SIG-M5 treated with dmso at 0.1 percent for 504 hours (cell line): ENCODE measurements around the gene ZG16.
"Not testable (repeated sequence)": the region's sequence is repeated elsewhere in the genome, so short reads cannot be mapped to it uniquely, and the experiment has no call there.

ENCODE experiments used
- DNase-seq: peaks from one replicate; lab custom pipeline; 2025; ENCODE audit not compliant: unreplicated experiment; lab: John Stamatoyannopoulos, UW

Gene ZG16

DNA sequence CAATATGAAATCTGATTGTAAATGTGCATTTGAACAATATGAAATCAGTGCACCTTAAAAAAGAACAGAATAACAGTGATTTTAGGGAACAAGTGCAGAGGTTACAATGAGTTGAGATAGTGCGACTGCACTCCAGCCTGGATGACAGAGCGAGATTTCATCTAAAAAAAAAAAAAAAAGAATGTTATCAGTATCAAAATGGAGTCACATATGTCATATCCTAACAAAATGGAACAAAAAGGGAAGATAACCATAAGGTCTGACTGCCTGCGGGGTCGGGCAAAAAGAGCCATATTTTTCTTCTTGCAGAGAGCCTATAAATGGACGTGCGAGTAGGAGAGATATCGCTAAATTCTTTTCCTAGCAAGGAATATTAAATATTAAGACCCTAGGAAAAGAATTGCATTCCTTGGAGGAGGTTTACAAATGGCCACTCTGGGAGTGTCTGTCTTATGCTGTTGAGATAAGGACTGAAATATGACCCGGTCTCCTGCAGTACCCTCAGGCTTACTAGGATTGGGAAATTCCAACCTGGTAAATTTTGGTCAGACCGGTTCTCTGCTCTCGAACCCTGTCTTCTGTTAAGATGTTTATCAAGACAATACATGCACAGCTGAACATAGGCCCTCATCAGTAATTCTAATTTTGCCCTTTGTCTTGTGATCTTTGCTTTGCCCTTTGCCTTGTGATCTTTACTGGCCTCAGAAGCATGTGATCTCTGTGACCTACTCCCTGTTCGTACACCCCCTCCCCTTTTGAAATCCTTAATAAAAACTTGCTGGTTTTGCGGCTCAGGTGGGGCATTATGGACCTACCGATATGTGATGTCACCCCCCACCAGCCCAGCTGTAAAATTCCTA, 5.3 kb downstream of the ZG16 start:
- not testable (repeated sequence) for DNase-seq

DNA sequence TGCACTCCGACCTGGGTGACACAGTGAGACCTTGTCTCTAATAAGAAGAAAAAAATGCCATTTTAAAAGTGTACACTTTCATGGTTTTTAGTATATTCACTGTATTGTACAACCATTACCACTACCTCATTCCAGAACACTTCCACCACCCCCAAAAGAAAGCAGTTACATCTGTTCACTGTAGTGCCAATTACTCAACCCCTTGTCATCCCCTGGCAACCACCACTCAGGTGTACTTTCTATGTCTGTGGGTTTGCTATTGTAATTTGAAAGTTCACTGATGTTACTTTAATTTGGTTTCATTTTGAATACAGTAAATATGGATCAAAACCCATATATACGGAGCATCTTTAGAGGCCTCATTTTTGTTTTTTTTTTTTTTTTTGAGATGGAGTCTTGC, 6.1 kb downstream of the ZG16 start:
- no peak for DNase-seq

DNA sequence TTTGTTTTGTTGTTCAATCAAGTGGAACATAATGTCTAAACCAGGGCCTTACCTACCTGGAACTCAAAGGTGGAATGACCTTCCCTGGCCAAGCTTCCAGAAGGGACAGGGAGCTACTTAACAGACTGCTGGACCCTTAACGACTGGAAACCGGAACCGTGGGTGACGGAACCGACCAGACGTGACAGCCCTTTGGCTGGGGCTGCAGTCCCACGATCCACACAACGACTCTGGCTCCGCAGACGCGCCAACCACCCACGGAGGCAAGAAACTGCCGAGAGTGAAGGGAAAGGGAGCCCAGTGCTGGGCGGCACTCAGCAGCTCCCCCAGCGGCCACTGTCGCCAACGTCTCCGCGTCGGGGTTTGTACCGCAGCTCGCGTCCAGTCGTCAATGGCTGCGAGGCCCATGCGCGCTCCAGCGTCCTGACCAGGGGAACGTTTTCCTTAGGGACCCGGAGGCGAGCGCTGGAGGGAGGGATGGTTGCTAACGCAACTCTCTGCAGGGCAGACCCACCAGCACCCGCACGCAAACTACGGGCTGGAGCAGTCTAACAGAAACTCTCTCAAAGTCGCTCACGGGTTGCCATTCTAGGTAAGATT, 6.9 kb downstream of the ZG16 start:
- DNase-seq = no peak

DNA sequence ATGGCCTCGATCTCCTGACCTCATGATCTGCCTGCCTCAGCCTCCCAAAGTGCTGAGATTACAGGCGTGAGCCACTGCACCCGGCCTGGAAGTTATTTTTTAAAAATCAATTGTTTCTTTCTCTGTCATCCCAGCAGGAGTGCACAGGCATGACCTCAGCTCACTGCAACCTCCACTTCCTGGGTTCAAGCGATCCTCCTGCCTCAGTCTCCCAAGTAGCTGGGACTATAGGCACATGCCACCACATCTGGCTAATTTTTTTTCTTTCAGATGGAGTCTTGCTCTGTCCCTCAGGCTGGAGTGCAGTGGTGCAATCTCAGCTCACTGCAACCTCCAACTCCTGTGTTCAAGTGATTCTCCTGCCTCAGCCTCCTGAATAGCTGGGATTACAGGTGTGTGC, 9.1 kb downstream of the ZG16 start:
- DNase-seq = not testable (repeated sequence)

DNA sequence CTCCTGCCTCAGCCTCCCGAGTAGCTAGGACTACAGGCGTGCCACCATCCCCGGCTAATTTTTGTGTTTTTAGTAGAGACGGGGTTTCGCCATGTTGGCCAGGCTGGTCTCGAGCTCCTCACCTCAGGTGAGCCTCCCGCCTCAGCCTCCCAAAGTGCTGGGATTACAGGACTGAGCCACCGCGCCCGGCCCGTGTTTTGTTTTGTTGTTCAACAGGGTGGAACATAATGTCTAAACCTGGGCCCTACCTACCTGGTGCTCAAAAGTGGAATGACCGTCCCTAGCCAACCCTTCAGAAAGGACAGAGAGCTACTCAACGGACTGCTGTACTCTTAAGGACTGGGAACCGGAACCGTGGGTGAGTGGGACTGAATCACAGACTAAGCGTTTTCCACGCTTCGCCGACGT, 11.7 kb downstream of the ZG16 start:
- no peak for DNase-seq

DNA sequence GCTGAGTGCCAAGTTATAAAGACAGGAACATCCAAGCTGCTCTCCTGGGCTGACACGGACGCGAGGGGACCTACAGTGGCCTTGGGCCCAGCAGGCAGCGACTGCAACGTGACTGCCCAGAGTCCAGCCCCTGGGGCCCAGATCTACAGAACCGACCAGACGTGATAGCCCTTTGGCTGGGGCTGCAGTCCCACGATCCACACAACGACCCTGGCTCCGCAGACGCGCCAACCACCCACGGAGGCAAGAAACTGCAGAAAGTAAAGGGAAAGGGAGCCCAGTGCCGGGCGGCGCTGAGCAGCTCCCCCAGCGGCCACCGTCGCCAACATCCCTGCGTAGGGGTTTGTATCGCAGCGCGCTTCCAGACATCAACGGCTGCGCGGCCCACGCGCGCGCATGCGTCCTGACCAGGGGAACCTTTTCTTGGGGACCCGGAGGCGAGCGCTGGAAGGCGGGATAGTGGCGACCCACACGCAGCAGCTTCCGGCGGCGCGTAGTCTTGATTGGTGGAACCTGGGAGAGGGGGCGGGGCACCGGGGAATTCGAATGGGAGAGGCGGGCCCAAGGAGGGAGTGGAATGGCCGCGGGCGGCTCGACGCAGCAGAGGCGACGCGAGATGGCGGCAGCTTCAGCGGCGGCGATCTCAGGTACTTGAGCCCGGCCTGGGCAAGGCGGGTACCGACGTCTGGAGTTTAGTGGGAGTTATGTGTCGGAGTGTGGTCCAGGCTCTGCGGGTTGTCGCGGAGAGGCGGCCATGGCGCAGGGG, 12.3 kb downstream of the ZG16 start, which contains the start of gene KIF22:
KIF22 (plus strand) TSS at position 569 of the 766 bp plus-strand sequence; CDS start at position 578, 9 bp downstream.
- DNase-seq = peak; percentile 97

DNA sequence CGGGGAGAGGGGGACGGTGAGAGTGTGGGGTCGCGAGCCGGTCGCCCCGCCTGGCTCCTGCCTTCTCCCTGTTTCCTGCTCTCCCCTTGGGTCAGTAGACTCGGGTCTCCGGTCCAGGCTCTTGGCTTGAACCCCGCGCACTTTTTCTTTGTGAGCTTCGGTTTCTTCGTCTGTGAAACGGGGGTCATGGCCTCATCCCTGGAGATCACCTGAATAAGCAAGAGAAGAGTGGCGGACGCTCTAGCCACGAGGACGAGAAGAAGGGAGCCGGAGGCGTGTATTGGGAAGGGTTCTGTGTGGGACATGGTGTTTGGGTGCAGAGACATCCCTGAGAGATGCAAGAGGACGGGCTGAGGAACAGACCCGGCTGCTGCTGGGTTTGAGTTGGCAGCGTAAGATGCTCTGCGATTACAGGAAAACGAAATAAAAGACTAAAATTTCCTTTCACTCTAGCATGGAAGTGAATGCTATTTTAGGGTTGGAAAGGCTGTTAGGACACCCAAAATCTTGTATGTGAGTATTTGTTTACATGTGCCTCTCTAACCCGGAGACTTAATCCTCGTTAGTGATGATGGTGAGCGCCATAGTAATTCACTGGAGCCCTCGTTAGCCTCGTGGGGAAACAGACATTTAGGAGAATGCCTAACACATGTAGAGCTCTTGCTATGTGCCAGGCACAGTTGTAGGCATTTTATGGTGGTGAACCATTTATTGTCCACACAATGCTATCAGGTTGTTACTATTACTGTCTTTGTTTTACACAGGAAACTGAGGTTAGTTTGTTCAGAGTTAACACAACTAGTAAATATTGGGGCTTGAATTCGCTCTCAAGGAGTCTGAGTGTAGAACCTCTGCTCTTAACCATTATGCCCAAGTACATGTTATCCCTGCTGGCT, 13.1 kb downstream of the ZG16 start:
- no peak for DNase-seq

DNA sequence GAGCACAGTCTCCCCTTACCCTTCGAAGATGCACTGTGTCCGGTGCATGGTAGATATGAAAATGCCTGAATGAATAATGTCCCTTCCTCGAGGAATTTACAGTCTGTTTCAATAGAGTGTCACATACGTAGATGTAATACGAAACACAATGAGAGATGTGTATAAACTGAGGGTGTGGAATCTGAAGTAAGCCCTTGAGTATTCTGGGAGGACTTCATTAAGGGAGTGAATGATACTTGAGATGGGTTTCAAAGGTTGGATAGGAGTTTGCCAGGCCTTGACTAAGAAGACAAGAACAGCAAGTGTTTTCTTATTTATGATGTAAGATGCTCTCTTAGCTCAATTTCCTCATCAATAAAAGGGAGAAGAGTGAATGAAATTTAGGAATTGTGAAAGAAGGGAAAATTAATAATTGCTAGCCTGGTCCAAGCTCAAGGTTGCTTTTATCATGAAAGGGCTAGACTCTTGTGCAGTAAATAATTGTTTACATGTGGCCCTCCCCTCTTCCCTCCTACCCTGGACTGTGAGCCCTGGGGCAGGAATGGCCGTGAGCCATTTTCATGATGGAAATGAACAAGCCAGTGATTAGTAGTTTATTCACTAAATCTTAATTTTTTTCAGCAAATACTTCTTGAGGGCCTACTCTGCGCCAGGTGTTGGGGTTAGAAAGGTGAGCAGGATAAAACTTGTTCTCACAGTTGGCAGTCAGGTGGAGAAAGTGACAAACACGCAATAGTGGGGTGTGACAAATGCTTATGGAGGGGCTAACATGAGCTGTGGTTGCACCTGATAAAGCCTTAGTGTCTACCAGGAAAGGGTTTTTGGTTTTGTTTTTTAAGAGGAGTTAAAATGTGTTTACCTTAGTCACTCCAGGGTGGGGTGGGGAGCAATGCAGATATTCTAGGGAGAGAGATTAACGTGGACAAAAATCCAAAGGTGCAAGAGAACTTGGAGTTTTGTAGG, 14.1 kb downstream of the ZG16 start:
- no peak for DNase-seq

DNA sequence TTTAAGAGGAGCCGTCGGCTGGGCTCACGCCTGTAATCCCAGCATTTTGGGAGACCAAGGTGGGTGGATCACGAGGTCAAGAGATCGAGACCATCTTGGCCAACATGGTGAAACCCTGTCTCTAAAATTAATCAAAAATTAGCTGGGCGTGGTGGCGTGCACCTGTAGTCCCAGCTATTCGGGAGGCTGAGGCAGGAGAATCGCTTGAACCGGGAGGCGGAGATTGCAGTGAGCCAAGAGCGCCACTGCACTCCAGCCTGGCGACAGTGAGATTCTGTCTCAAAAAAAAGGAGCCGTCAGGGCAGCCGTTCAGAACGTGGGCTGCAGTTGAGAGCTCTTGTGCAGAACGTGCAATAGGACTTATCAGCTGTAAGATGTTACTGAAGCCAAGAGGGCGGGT, 15.1 kb downstream of the ZG16 start:
- not testable (repeated sequence) for DNase-seq

DNA sequence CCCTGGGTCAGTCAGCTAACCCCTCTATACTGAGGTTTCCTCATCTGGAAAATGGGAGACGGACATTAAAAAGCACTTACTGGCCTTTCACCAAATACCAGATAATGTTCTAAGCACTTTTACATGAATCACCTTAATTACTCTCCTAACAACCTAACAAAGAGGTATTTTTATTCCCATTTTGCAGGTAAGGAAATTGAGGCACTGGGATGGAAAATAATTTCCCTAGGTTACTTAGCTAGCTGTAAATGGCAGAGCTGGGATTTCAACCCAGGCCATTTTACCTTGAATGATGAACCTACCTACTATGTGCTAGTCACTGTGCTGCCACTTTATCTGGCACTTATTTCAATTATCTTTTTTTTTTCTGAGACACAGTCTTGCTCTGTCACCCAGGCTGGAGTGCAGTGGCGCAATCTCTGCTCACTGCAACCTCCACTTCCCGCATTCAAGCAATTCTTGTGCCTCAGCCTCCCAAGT, 16.2 kb downstream of the ZG16 start:
- DNase-seq = no peak

DNA sequence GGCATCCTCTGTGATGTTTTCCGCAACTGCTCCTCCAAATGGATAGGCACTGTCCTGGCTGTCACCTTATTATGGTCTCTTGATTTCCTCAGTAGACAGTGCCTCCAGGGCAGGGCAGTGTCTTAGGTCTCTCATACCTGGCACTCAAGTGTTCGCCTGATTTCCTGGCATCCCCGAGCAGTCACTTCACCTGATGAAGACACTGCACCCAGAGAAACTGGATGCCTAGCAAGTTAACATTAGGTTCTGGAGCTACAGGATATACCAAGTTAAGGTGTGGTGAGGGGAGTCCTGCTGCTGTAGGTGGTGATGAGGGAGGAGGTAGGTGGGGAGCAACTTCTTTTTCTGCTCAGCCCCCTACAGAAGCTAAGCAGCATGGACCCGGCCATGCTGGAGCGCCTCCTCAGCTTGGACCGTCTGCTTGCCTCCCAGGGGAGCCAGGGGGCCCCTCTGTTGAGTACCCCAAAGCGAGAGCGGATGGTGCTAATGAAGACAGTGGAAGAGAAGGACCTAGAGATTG, 24.4 kb downstream of the ZG16 start:
- DNase-seq = no peak

DNA sequence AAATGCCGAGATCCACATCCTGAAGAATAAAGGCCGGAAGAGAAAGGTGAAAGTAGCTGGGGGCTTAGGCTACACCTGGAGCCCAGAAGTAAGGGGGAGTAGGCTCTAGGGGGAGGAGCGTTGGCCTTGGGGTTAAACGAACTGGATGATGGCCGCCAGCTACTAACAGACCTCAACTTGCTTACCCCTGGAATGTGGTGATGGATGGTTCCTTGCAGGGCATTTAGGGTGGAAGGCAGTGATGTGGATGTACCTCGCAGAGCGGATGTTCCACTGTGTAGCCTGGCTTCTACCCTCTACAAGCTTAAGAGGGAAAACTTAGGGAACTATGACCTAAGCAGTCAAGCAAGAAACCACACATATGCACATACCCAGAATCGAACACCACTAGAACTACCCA, 26.0 kb downstream of the ZG16 start:
- DNase-seq = no peak

DNA sequence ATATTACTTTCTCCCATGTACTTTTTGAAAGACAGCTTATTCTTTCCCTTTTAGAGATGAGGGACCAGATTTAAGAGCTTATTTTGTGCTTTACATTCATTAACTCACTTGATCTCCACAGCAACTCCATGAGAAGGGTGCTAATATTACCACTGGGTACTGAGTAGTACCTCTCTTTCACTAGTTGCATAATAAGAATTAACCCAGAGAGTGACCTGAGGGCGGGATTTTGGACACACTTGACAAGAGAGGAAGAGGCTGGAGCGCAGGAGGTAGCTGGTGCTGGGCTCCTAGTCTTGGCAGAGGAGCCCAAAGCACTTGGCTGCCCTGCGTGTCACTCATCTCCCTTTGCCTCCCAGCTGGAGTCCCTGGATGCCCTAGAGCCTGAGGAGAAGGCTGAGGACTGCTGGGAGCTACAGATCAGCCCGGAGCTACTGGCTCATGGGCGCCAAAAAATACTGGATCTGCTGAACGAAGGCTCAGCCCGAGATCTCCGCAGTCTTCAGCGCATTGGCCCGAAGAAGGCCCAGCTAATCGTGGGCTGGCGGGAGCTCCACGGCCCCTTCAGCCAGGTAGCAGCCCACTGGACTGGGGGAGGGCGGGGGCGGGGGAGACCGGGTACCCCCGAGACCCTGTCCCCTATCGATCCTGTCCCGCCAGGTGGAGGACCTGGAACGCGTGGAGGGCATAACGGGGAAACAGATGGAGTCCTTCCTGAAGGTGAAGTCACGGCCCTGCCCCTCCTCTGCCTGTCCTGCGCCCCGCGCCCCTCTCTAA, 26.6 kb downstream of the ZG16 start:
- peak; percentile 55 for DNase-seq

DNA sequence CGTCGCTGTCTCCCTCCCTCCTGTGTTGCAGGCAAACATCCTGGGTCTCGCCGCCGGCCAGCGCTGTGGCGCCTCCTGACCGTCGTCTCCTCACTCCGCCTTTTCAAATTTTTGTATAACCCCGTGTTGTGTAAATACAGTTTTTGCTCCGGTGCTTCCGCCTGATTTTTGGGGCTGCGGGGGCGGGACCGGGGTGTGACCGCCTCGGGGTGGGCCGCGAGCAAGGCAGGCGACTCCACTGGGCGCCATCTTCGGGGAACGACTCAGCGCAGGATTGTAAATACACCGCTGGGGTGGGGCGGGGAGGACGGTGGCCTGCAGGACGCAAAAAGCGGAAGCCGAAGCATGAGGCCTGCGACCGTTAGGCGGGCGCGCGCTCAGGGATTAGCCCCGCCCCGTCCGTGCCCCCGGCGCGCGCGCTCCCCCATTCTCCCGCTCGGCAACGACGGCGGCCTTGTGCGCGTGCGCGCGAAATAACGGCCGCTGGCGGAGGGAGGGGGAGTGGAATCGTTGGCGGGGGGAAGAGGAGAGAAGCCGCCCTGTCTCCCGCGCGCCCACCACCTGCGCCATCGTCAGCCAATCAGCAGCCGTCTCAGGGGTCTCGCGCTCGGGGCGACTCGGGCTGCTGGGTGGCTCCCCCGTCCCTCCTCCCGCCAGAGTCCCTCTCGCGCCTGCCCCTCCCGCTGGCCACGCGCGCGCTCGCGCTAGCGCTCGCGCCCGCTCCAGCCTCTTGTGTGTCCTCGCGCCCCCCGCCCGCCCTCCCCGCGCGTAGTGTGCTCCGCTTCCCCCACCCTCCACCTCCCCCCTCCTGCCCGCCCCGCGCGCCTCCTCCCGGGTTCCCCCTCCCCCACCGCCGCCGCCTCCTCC, 27.4 kb downstream of the ZG16 start:
- peak; percentile 96 for DNase-seq

DNA sequence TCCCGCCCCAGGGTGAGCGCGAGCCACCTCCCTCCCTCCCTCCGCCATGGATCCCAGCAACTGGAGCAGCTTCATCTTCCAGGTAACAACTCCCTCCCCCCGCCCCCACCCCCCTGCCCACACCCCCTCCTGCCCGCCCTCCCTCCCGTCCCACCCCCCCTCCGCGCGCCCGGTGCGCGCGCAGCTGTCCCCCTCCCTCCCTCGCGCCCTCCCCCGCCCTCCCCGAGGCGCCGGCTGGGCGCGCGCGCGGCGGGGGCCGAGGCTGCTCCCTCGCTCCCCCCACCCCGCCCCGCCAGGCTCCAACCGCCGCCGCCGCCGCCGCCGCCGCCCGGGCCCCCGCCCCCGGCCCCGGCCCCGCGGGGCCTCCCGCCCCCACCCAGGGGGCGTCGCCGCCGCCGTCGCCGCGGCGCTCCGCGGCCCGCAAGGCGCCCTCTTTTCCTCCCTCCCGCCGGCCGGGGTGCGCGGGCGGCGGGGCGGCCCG, 28.1 kb downstream of the ZG16 start, which contains the start of gene MAZ:
MAZ (plus strand) TSS at position 431 of the 481 bp plus-strand sequence. CDS start 173 bp downstream, outside the sequence.
- peak; percentile 89 for DNase-seq

DNA sequence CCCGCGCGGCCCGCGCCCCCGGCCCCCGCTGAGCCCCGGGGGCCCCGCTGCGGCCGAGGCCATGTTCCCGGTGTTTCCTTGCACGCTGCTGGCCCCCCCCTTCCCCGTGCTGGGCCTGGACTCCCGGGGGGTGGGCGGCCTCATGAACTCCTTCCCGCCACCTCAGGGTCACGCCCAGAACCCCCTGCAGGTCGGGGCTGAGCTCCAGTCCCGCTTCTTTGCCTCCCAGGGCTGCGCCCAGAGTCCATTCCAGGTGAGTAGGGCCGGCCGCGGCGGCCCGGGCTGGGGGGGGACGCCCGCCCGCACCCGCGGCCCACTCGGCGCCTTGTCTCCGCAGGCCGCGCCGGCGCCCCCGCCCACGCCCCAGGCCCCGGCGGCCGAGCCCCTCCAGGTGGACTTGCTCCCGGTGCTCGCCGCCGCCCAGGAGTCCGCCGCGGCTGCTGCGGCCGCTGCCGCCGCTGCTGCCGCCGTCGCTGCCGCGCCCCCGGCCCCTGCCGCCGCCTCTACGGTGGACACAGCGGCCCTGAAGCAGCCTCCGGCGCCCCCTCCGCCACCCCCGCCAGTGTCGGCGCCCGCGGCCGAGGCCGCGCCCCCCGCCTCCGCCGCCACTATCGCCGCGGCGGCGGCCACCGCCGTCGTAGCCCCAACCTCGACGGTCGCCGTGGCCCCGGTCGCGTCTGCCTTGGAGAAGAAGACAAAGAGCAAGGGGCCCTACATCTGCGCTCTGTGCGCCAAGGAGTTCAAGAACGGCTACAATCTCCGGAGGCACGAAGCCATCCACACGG, 28.8 kb downstream of the ZG16 start:
- DNase-seq = peak; percentile 63
